ENCODE results near the gene FTO. TPM values are rescaled to one million over a fixed set of nuclear protein-coding genes. Genes with fewer than 3 reads are reported as not detected.

FTO gene
- total RNA-seq, 2 donors from 2014 or later, result 44.0 to 51.5 TPM

- DNase-seq, result no peak
- H3K4me1 Mint-ChIP-seq (ENCODE audit: low read depth), result peaks cover 12% of the 10 kb centered on the region
Observed at GRCh38 chr16:53852678-53853077, 148.7 kb downstream of the FTO start.

GRCh38 chr16:53855056-53855455, 151.1 kb downstream of the FTO start:
- Mint-ChIP-seq H3K4me1 (ENCODE audit: low read depth) (peaks cover 6% of the 10 kb centered on the region), H3K27ac (no peak overlapping the region), H3K9me3 (no peaks in the 10 kb centered on the region), H3K27me3 (ENCODE audit: low read depth) (no peaks in the 10 kb centered on the region), H3K4me3 (no peak overlapping the region), H3K36me3 (ENCODE audit: insufficient read depth in 2 of 2) (peaks cover 0 to 5% of the 10 kb centered on the region in 2 donors)
- no peak for ATAC-seq (replicated peaks in 1 of 2)
- no peak for DNase-seq

More at GRCh38 chr16:53852678-53853077, 148.7 kb downstream of the FTO start:
- Mint-ChIP-seq H3K4me3 (no peak overlapping the region), H3K27me3 (ENCODE audit: low read depth) (no peaks in the 10 kb centered on the region), H3K27ac (no peak overlapping the region), H3K36me3 (ENCODE audit: insufficient read depth in 2 of 2) (peaks cover 0 to 7% of the 10 kb centered on the region in 2 donors), H3K9me3 (no peaks in the 10 kb centered on the region)
- ATAC-seq (replicated peaks in 1 of 2), result no peak

DNA sequence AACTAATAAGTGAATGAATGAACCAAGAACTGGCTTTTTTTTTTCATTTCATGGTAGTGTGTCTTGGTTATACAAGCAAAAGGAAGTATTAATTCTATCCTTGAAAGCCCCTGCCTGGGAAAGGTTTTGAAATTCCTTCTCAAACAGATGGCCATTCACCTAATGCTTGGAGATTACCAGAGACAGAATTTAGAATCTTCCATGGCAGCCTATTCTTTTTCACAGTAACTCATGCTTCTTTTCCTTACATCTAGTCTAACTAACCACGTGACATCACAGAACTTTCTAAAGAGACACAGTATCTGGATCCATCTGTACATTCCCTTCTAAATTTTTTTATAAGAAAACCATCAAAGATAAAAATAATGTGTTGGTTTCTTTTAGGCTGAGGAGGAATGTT, 151.6 kb downstream of the FTO start:
- Mint-ChIP-seq H3K27ac (no peak overlapping the region), H3K27me3 (ENCODE audit: low read depth) (no peaks in the 10 kb centered on the region), H3K9me3 (peaks cover 0 to 2% of the 10 kb centered on the region in 2 donors), H3K36me3 (ENCODE audit: insufficient read depth in 2 of 2) (peaks cover 2 to 7% of the 10 kb centered on the region in 2 donors), H3K4me3 (no peak overlapping the region), H3K4me1 (ENCODE audit: low read depth) (peaks cover 10% of the 10 kb centered on the region)
- DNase-seq (no peak), ATAC-seq (replicated peaks in 1 of 2) (no peak)

- H3K9me3 Mint-ChIP-seq, result peaks cover 0 to 2% of the 10 kb centered on the region in 2 donors
- peak overlapping the region; percentile 96 for H3K27ac Mint-ChIP-seq
- no peak overlapping the region for H3K4me3 Mint-ChIP-seq
- peaks cover 2% of the 10 kb centered on the region in 2 donors for H3K36me3 Mint-ChIP-seq (ENCODE audit: insufficient read depth in 2 of 2)
- H3K27me3 Mint-ChIP-seq (ENCODE audit: low read depth), result no peaks in the 10 kb centered on the region
- DNase-seq (no peak), ATAC-seq (replicated peaks in 1 of 2) (peak; percentile 78 to 83)
- H3K4me1 Mint-ChIP-seq (ENCODE audit: low read depth), result peaks cover 18% of the 10 kb centered on the region
Observed at GRCh38 chr16:53859995-53860540, 156.1 kb downstream of the FTO start.

DNA sequence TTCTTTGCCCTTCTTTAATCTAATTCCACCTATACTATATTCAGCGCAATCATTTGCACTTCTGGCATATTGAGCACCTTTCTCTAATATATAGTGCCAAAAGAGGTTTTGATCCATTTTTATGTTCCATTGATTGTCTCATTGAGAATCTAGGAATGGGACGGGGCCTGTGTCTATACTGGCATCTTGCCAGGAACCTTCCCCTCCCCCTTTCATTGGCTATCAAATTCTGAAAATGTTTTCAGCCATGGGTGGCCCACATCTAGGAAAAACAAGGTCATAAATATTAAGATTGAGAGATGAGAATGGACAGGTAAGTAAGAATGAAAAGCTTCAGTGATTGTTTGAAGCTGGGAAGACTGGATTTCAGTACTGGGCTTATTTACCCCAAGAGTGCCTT, 159.9 kb downstream of the FTO start:
- Mint-ChIP-seq H3K27ac (peak overlapping the region; percentile 15), H3K4me1 (ENCODE audit: low read depth) (peaks cover 33% of the 10 kb centered on the region)

DNA sequence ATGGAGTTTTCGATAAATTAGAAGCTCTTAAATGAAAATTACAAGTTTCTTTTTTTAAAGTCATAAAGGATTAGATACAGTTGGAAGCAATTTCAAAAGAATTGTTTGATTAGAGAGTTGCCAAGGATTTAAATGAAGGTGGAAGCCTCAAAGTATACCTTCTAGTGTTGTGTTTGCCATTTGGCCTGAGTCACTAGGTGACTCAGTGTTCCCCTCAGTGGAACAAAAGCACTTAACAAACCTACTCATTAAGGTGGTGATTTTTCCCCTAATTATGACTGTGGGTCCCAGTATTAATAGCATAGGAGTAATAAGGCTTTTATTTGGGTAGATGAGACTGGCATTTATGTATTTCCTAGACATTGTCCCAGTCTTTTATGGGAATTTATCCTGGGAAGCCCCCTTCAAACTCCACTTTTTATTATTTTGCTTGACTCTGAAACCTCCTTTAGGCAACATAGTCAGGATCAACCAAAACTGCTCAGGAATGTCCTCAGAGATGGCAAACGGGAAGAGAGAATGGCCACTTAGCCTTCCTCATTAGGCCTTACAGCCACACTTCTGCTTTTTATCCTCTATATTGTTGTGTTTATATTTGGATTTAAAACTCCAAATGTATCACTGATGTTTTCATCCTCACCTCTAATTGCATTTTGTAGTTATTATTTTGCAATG, 161.0 kb downstream of the FTO start:
- ATAC-seq (replicated peaks in 1 of 2) (peak; percentile 69 to 71), DNase-seq (no peak)
- peaks cover 28% of the 10 kb centered on the region for H3K4me1 Mint-ChIP-seq (ENCODE audit: low read depth)
- peaks cover 14 to 16% of the 10 kb centered on the region in 2 donors for H3K36me3 Mint-ChIP-seq (ENCODE audit: insufficient read depth in 2 of 2)
- H3K27me3 Mint-ChIP-seq (ENCODE audit: low read depth), result no peaks in the 10 kb centered on the region
- H3K4me3 Mint-ChIP-seq, result peak overlapping the region in 1 of 2 donors; percentile 46
- peaks cover 0 to 8% of the 10 kb centered on the region in 2 donors for H3K9me3 Mint-ChIP-seq
- peak overlapping the region; percentile 92 for H3K27ac Mint-ChIP-seq

More for the DNA sequence above, 159.9 kb downstream of the FTO start:
- Mint-ChIP-seq H3K4me3 (no peak overlapping the region), H3K9me3 (peaks cover 0 to 8% of the 10 kb centered on the region in 2 donors), H3K36me3 (ENCODE audit: insufficient read depth in 2 of 2) (peaks cover 9 to 10% of the 10 kb centered on the region in 2 donors), H3K27me3 (ENCODE audit: low read depth) (no peaks in the 10 kb centered on the region)
- no peak for DNase-seq
- no peak for ATAC-seq (replicated peaks in 1 of 2)

GRCh38 chr16:53865494-53865863, 161.5 kb downstream of the FTO start:
- Mint-ChIP-seq H3K4me3 (peak overlapping the region; percentile 0 to 46), H3K4me1 (ENCODE audit: low read depth) (peaks cover 23% of the 10 kb centered on the region), H3K36me3 (ENCODE audit: insufficient read depth in 2 of 2) (peaks cover 14 to 17% of the 10 kb centered on the region in 2 donors), H3K9me3 (peaks cover under 1 to 6% of the 10 kb centered on the region in 2 donors), H3K27ac (peak overlapping the region; percentile 92), H3K27me3 (ENCODE audit: low read depth) (no peaks in the 10 kb centered on the region)
- ATAC-seq (replicated peaks in 1 of 2), result peak; percentile 79 to 86
- DNase-seq, result no peak

DNA sequence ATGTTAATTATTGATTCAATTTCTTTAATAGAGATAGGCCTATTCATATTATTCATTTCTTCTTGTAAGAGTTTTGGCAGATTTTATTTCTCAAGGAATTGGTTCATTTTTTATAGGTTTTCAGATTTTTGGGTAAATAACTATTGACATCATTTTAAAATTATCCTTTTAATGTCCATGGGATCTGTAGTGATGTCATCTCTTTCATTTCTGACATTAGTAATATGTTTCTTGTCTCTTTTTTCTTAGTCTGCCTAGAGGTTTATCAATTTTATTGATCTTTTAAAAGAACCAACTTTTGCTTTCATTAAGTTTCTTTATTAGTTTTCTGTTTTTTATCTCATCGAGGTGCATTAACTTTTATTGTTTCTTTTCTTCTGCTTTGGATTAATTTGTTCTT, 162.6 kb downstream of the FTO start:
- Mint-ChIP-seq H3K27ac (no peak overlapping the region), H3K4me1 (ENCODE audit: low read depth) (peaks cover 22% of the 10 kb centered on the region), H3K9me3 (peaks cover 4 to 9% of the 10 kb centered on the region in 2 donors), H3K4me3 (no peak overlapping the region), H3K27me3 (ENCODE audit: low read depth) (no peaks in the 10 kb centered on the region), H3K36me3 (ENCODE audit: insufficient read depth in 2 of 2) (peaks cover 19 to 27% of the 10 kb centered on the region in 2 donors)
- no peak for DNase-seq
- ATAC-seq (replicated peaks in 1 of 2), result no peak

DNA sequence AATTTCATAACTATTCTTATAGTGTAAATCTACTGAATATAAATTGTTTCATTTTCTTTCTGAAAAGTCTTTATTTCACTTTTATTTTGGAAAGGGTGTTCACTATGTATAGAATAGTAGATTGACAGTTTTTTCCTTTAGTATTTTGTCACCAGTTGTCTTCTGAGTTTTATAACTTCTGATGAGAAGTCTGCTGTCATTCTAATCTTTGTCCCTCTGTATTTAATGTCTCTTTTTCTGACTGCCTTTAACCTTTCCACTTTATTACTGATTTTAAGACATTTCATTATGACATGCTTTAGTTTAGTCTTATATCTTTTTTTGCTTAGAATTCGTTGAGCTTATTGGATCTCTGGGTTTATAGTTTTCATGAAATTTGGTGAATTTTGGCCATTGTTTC, 166.9 kb downstream of the FTO start:
- H3K36me3 Mint-ChIP-seq (ENCODE audit: insufficient read depth in 2 of 2), result peaks cover 26 to 35% of the 10 kb centered on the region in 2 donors
- H3K27ac Mint-ChIP-seq, result no peak overlapping the region
- no peak overlapping the region for H3K4me3 Mint-ChIP-seq
- DNase-seq (no peak), ATAC-seq (replicated peaks in 1 of 2) (no peak)
- peaks cover 4 to 9% of the 10 kb centered on the region in 2 donors for H3K9me3 Mint-ChIP-seq
- H3K4me1 Mint-ChIP-seq (ENCODE audit: low read depth), result peaks cover 18% of the 10 kb centered on the region
- no peaks in the 10 kb centered on the region for H3K27me3 Mint-ChIP-seq (ENCODE audit: low read depth)

- ATAC-seq (replicated peaks in 1 of 2), result peak; percentile 20 to 58
- Mint-ChIP-seq H3K27ac (peak overlapping the region; percentile 69), H3K4me3 (peak overlapping the region in 1 of 2 donors; percentile 15), H3K36me3 (ENCODE audit: insufficient read depth in 2 of 2) (peaks cover 25 to 33% of the 10 kb centered on the region in 2 donors), H3K4me1 (ENCODE audit: low read depth) (peaks cover 11% of the 10 kb centered on the region), H3K9me3 (peaks cover 4 to 9% of the 10 kb centered on the region in 2 donors), H3K27me3 (ENCODE audit: low read depth) (no peaks in the 10 kb centered on the region)
- DNase-seq, result no peak
Observed at GRCh38 chr16:53872248-53873221, 168.6 kb downstream of the FTO start.

DNA sequence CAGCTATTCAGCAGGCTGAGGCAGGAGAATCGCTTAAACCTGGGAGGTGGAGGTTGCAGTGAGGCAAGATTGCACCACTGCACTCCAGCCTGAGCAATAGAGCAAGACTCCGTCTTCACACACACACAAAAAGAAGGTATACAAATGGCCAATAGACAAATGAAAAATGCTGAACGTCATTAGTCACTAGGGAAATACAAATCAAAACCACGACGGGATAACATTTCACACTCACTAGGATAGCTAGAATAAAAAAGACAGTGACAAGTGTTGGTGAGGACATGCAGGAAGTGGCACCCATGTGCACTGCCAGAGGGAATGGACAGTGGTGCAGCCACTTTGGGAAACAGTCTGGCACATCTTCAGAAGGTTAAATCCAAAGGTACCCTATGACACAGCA, 172.9 kb downstream of the FTO start:
- no peak for ATAC-seq (replicated peaks in 1 of 2)
- no peak for DNase-seq
- Mint-ChIP-seq H3K4me1 (ENCODE audit: low read depth) (peaks cover 11% of the 10 kb centered on the region), H3K9me3 (no peaks in the 10 kb centered on the region), H3K27ac (no peak overlapping the region), H3K4me3 (no peak overlapping the region), H3K27me3 (ENCODE audit: low read depth) (no peaks in the 10 kb centered on the region), H3K36me3 (ENCODE audit: insufficient read depth in 2 of 2) (peaks cover 8 to 9% of the 10 kb centered on the region in 2 donors)

DNA sequence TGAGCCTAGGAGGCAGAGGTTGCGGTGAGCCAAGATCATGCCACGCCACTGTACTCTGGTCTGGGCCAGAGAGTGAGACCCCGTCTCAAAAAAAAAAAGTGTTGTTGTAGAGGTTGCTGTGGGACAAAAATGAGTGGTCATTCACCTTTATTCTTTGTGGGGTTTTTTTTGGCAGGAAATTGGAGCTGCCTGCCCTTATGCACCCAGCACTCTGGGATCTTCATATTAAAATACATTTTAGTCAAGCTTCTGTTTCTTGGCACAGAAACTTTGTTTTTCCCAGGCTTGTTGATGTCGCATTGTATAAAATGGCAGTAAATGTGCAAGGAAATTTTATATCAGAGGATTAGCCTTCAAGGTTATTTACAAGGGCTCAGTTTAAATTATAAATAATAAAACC, 174.3 kb downstream of the FTO start:
- Mint-ChIP-seq H3K4me1 (ENCODE audit: low read depth) (no peaks in the 10 kb centered on the region), H3K27ac (no peak overlapping the region), H3K9me3 (no peaks in the 10 kb centered on the region), H3K36me3 (ENCODE audit: insufficient read depth in 2 of 2) (peaks cover 1 to 7% of the 10 kb centered on the region in 2 donors), H3K4me3 (no peak overlapping the region), H3K27me3 (ENCODE audit: low read depth) (no peaks in the 10 kb centered on the region)
- no peak for DNase-seq
- no peak for ATAC-seq (replicated peaks in 1 of 2)

DNA sequence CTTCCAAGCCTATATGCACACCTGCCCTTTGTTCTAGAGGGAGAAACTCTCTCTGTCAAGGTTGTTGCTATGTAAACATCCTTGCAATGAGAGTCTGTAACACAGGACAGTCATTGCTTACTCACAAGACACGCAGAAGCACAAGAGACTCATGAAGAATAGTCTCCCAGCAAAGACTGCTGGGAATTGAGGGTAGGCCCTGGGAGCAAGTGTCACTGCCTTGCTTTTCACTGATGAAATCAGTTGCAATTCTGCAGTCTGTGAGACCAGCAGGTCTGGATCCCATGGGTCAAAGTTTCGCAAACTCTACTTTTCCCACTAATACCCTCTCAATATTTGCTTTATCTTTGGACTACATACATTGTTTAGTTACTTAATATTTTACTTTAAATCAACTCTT, 177.4 kb downstream of the FTO start:
- Mint-ChIP-seq H3K4me1 (ENCODE audit: low read depth) (no peaks in the 10 kb centered on the region), H3K36me3 (ENCODE audit: insufficient read depth in 2 of 2) (peaks cover 1 to 3% of the 10 kb centered on the region in 2 donors), H3K27me3 (ENCODE audit: low read depth) (no peaks in the 10 kb centered on the region), H3K4me3 (no peak overlapping the region), H3K9me3 (no peaks in the 10 kb centered on the region), H3K27ac (no peak overlapping the region)
- DNase-seq (no peak), ATAC-seq (replicated peaks in 1 of 2) (peak in 1 of 2 donors; percentile 47)
